AML-193 (cell line): ENCODE data around the gene NUTM2F.
"Not testable (repeated sequence)": the region's sequence is repeated elsewhere in the genome, so short reads cannot be mapped to it uniquely, and the experiment has no call there.

Experiments used
- DNase-seq, 2 experiments: peaks; one replicate each; lab custom pipeline; 2025; lab: John Stamatoyannopoulos, UW

The NUTM2F gene

DNA sequence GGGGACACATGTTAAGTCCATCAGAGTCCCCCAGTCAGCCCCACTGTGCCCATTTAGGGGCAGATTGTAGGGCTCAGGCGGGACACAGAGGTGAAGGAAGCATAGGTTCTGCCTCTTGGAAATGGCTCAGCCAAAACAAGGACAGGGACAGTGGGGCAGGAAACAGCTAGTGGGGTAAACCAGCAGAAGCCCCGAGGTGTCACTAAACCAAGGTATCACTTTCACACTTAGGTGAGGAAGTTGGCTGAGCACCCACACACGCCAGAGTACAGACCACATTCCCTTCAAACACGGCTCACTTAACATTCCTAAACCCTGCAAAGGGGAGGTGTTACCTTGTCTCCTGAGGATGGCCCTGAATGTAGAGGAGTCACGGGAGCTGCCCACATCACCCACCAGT, 12.2 kb downstream of the NUTM2F start:
- not testable (repeated sequence) for DNase-seq

GRCh38 chr9:94315034-94315984, 13.1 kb downstream of the NUTM2F start:
- DNase-seq: not testable (repeated sequence)

GRCh38 chr9:94303321-94303720, 25.1 kb downstream of the NUTM2F start:
- DNase-seq: no peak

- no peak for DNase-seq
Measured at GRCh38 chr9:94302426-94302825, 26.0 kb downstream of the NUTM2F start.

GRCh38 chr9:94301583-94301982, 26.9 kb downstream of the NUTM2F start:
- DNase-seq: no peak

DNA sequence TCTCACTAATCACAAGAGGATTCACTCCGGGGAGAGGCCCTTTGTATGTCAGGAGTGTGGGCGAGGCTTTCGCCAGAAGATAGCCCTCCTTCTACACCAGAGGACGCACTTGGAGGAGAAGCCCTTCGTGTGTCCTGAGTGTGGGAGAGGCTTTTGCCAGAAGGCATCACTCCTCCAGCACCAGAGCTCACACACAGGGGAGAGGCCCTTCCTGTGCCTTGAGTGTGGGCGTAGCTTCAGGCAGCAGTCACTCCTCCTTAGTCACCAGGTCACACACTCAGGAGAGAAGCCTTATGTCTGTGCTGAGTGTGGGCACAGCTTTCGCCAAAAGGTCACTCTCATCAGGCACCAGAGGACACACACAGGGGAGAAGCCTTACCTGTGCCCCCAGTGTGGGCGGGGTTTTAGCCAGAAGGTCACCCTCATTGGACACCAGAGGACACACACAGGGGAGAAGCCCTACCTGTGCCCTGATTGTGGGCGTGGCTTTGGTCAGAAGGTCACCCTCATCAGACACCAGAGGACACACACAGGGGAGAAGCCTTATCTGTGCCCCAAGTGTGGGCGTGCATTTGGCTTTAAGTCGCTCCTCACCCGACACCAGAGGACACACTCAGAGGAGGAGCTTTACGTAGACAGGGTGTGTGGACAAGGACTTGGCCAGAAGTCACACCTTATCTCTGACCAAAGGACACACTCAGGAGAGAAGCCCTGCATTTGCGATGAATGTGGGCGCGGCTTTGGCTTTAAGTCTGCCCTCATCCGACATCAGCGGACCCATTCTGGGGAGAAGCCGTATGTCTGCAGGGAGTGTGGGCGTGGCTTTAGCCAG, 27.8 kb downstream of the NUTM2F start:
- DNase-seq: no peak

DNA sequence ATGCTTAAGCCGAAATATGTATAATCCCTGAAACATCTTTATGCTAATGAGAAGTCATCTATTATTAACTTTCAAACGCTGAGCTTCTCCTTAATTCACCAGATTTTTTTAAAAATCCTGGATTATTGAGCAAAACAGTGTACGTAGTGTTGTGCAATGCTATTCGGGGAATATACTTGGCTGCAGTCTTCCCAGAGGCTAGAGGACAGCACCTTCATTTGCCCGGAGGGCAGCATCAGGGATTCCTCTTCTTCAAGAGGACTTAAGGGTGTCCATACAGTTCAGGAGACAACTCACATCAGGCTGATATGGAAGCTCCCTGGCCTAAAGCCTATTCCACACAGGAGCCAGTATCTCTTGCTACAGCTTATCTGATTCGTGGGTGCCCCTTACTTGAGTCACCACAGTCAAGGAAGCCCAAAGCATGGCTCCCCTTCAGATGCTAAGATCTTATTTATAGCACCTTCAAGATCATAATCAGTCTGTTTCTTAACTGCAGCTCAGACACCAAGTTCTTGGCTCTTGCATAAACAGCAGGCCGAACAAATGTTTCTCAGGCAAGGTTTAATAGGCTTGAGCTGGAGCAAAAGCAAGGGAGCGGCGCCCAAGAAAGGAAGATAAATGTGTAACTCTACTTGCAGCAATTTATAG, 29.4 kb downstream of the NUTM2F start:
- DNase-seq: no peak

- no peak for DNase-seq
Measured at GRCh38 chr9:94289691-94290090, 38.8 kb downstream of the NUTM2F start.

DNA sequence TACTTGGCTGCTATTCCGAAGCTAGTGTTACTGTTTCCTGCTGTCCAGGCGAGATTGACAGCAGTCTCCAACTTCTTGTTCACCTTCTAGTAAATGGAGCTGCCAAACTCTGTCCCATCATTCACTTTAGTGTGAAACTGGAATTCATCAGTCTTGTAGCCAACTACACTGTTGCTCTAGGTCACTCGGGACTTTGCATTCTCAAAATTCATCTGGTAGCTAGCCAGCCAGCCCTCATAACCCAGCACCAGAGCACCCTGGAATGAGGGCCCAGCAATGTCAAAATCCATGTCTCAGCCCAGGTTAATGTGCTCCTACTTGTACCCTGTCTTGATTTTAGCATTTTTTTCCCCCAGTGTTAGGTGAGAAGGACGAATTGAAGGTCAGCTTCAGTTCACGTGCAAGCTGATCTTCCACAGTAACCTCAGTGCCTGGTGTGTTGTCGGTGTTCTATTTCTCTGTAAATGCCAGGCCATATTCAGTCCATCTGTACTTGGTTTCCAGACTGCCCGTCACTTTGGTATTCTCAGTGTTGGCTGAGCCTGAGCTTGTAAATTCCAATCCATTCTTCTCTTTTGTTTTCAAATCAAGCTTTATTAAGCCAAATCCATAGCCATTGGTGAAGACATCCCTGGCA, 40.4 kb downstream of the NUTM2F start:
- DNase-seq: no peak

DNA sequence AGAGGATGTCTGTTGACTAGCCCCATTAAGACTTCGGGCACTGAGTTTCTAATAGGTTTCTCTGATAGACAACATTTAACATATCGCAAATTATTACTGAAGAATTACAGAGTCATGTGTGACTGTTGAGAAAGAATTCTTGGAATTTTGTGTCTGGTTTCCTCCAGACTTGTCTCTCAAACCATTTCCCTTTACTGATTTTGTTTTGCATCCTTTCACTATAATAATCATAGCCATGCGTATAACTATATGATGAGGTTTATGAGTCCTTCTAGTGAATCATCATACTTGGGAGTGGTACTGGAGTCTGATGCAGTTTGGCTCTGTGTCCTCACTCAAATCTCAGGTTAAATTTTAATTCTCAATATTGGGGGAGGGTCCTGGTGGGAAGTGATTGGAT, 42.3 kb downstream of the NUTM2F start:
- DNase-seq: no peak

DNA sequence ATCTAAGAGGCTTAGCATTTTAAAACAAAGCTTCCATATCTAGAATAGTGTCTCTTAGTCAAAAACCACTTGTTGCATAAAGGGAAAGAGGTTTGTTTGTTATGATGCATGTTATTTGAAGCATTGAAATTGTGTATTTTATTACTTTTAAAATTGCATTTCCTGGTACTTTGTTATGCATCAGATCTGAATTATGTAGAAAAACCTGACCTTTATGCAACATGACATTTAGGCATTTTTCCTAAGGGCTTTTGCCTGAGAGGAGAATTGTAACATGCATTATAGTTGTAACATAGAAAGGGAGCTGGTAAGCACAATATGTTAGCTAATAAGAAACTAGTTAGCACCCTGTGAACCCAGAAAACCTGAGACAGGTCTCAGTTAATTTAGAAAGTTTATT, 47.3 kb downstream of the NUTM2F start:
- no peak for DNase-seq

- DNase-seq: no peak
Measured at GRCh38 chr9:94280409-94280989, 47.9 kb downstream of the NUTM2F start.

DNA sequence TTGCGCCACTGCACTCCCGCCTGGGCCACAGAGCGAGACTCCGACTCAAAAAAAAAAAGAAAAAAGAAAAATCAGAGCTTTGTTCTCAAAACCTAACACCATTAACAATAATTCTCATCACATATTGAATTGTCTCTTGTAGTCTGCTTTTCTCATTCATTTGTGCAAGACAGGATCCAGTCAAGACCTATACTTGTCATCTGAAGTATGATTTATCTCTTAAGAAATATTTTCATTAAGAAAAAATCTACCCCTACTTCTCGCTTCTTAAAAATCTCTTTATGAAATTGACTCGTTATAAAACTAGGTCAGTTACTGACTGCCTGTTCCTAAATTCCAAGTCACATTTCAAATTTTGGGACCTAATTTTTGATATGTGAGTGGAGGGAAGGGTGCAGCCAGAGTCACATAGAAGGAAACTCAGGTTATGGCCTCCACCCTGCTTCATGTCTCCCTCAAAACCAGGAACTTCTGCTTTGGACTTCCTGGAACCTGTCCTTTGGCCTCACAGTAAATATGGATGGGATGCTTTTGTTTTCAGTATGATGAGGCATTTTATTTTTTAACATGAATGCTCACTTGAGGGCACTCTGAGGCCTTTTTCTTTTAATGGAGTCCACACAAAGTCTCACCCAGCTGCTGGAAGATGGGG, 50.4 kb downstream of the NUTM2F start:
- no peak for DNase-seq

- not testable (repeated sequence) for DNase-seq
Measured at GRCh38 chr9:94277029-94277428, 51.4 kb downstream of the NUTM2F start.

- no peak for DNase-seq
Measured at GRCh38 chr9:94270009-94270408, 58.4 kb downstream of the NUTM2F start.

DNA sequence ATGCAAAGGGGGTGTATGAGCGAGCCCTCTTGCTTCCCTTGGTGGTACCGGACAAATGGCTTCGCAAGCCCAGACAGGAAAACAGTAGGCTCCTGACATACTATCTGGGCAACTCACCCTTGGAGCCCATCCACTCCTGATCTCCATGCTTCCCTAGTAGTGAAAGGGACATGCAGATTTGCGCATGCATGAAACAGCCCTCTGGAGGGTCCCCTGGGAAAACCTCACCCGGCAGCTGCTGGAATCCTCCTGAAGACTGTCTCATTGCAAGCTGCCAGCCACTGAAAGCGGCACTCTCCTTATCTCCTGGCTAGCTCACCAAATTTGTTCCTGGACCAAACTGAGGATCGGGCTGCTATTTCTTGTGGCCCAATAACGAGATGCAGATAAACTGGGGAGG, 59.2 kb downstream of the NUTM2F start:
- DNase-seq: no peak
